ENCODE measurements around the gene ARSG. TPM values are rescaled to one million over a fixed set of nuclear protein-coding genes. Genes with fewer than 3 reads are reported as not detected.

Gene ARSG
- total and polyA plus RNA-seq, 2 of the 13 experiments (the other 11 are each of a cell fraction or from before 2014, with no cell fraction given): 3.7 to 15.2 TPM

DNA sequence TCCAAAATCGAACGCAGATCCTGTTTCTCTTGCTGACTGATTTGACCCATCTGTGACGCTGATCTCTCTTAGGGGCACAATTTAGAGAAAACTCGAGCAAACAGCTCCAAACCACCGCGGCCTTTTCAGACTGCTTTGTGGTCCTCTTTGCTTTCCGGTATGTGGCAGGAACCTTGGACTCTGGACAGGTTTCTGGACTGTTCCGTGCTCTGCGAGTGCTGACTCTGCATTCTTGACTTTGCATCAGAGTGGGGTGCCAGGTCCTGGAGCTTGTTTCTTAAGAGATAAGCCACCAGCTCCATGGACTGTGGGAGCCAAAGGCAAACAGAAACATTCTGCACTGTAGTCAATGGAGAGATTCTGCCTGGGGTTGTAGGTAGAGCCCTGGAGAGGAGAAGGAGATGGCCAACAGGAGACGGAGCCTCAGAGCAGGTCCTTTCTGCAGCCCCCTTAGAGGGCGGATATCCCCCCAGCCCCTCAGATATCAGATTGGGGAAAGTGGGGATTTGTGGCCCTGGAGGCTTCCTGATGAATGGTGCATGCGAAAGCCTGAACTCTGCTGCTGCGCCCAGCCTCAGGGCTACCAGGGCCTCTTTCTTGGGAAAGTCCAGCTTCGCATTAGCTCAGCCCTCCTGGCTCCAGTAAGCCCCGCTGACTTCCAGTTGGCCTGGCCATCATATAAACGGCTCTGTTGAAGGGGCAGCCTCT is 100.4 kb downstream of the ARSG start (continued):
- TF ChIP-seq, protein P1, sequence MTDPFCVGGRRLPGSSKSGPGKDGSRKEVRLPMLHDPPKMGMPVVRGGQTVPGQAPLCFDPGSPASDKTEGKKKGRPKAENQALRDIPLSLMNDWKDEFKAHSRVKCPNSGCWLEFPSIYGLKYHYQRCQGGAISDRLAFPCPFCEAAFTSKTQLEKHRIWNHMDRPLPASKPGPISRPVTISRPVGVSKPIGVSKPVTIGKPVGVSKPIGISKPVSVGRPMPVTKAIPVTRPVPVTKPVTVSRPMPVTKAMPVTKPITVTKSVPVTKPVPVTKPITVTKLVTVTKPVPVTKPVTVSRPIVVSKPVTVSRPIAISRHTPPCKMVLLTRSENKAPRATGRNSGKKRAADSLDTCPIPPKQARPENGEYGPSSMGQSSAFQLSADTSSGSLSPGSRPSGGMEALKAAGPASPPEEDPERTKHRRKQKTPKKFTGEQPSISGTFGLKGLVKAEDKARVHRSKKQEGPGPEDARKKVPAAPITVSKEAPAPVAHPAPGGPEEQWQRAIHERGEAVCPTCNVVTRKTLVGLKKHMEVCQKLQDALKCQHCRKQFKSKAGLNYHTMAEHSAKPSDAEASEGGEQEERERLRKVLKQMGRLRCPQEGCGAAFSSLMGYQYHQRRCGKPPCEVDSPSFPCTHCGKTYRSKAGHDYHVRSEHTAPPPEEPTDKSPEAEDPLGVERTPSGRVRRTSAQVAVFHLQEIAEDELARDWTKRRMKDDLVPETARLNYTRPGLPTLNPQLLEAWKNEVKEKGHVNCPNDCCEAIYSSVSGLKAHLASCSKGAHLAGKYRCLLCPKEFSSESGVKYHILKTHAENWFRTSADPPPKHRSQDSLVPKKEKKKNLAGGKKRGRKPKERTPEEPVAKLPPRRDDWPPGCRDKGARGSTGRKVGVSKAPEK (CRISPR knock-in tag; IDR thresholded peaks at IDR 0.05; ENCODE audit: borderline replicate concordance): 0 out of 2 replicates have a peak, but pooled peaks have one; percentile 37
- TF ChIP-seq, protein P2, sequence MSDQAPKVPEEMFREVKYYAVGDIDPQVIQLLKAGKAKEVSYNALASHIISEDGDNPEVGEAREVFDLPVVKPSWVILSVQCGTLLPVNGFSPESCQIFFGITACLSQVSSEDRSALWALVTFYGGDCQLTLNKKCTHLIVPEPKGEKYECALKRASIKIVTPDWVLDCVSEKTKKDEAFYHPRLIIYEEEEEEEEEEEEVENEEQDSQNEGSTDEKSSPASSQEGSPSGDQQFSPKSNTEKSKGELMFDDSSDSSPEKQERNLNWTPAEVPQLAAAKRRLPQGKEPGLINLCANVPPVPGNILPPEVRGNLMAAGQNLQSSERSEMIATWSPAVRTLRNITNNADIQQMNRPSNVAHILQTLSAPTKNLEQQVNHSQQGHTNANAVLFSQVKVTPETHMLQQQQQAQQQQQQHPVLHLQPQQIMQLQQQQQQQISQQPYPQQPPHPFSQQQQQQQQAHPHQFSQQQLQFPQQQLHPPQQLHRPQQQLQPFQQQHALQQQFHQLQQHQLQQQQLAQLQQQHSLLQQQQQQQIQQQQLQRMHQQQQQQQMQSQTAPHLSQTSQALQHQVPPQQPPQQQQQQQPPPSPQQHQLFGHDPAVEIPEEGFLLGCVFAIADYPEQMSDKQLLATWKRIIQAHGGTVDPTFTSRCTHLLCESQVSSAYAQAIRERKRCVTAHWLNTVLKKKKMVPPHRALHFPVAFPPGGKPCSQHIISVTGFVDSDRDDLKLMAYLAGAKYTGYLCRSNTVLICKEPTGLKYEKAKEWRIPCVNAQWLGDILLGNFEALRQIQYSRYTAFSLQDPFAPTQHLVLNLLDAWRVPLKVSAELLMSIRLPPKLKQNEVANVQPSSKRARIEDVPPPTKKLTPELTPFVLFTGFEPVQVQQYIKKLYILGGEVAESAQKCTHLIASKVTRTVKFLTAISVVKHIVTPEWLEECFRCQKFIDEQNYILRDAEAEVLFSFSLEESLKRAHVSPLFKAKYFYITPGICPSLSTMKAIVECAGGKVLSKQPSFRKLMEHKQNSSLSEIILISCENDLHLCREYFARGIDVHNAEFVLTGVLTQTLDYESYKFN (CRISPR knock-in tag; conservative IDR thresholded peaks at IDR 0.05): peak; percentile 89
- TF ChIP-seq, protein P3, sequence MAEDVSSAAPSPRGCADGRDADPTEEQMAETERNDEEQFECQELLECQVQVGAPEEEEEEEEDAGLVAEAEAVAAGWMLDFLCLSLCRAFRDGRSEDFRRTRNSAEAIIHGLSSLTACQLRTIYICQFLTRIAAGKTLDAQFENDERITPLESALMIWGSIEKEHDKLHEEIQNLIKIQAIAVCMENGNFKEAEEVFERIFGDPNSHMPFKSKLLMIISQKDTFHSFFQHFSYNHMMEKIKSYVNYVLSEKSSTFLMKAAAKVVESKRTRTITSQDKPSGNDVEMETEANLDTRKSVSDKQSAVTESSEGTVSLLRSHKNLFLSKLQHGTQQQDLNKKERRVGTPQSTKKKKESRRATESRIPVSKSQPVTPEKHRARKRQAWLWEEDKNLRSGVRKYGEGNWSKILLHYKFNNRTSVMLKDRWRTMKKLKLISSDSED (CRISPR knock-in tag; IDR thresholded peaks at IDR 0.05): no peak
- 0 out of 2 replicates have a peak, but pooled peaks have one; percentile 19 for TF ChIP-seq MIER2 (CRISPR knock-in tag; IDR thresholded peaks at IDR 0.05)
- TF ChIP-seq GLI4 (CRISPR knock-in tag; IDR thresholded peaks at IDR 0.05; ENCODE audit: borderline replicate concordance): 0 out of 2 replicates have a peak, but pooled peaks have one; percentile 35
- TF ChIP-seq ZBTB7B (CRISPR knock-in tag; IDR thresholded peaks at IDR 0.05): peak; percentile 72
- TF ChIP-seq ZSCAN31 (CRISPR knock-in tag; IDR thresholded peaks at IDR 0.05; ENCODE audit: low read depth): 0 out of 2 replicates have a peak, but pooled peaks have one; percentile 25
- TF ChIP-seq NFKBIZ (CRISPR knock-in tag; IDR thresholded peaks at IDR 0.05): 0 out of 2 replicates have a peak, but pooled peaks have one; percentile 70
- TF ChIP-seq ZNF772 (CRISPR knock-in tag; IDR thresholded peaks at IDR 0.05): 0 out of 2 replicates have a peak, but pooled peaks have one; percentile 57
- peak; percentile 68 for TF ChIP-seq YEATS2 (CRISPR knock-in tag; IDR thresholded peaks at IDR 0.05; ENCODE audit: borderline replicate concordance)
- no peak for TF ChIP-seq ZNF136 (CRISPR knock-in tag; IDR thresholded peaks at IDR 0.05; ENCODE audit: low read depth)
- TF ChIP-seq TBL1XR1 (IDR thresholded peaks at IDR 0.05; ENCODE audit: borderline replicate concordance, low read length, partially characterized antibody): peak; percentile 9
- no peak for TF ChIP-seq TCF7L2 (IDR thresholded peaks at IDR 0.05; ENCODE audit: low read depth, low read length)
- peak; percentile 24 for TF ChIP-seq SKI (IDR thresholded peaks at IDR 0.05; ENCODE audit: partially characterized antibody)
- TF ChIP-seq, protein P4, sequence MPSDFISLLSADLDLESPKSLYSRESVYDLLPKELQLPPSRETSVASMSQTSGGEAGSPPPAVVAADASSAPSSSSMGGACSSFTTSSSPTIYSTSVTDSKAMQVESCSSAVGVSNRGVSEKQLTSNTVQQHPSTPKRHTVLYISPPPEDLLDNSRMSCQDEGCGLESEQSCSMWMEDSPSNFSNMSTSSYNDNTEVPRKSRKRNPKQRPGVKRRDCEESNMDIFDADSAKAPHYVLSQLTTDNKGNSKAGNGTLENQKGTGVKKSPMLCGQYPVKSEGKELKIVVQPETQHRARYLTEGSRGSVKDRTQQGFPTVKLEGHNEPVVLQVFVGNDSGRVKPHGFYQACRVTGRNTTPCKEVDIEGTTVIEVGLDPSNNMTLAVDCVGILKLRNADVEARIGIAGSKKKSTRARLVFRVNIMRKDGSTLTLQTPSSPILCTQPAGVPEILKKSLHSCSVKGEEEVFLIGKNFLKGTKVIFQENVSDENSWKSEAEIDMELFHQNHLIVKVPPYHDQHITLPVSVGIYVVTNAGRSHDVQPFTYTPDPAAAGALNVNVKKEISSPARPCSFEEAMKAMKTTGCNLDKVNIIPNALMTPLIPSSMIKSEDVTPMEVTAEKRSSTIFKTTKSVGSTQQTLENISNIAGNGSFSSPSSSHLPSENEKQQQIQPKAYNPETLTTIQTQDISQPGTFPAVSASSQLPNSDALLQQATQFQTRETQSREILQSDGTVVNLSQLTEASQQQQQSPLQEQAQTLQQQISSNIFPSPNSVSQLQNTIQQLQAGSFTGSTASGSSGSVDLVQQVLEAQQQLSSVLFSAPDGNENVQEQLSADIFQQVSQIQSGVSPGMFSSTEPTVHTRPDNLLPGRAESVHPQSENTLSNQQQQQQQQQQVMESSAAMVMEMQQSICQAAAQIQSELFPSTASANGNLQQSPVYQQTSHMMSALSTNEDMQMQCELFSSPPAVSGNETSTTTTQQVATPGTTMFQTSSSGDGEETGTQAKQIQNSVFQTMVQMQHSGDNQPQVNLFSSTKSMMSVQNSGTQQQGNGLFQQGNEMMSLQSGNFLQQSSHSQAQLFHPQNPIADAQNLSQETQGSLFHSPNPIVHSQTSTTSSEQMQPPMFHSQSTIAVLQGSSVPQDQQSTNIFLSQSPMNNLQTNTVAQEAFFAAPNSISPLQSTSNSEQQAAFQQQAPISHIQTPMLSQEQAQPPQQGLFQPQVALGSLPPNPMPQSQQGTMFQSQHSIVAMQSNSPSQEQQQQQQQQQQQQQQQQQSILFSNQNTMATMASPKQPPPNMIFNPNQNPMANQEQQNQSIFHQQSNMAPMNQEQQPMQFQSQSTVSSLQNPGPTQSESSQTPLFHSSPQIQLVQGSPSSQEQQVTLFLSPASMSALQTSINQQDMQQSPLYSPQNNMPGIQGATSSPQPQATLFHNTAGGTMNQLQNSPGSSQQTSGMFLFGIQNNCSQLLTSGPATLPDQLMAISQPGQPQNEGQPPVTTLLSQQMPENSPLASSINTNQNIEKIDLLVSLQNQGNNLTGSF (CRISPR knock-in tag; IDR thresholded peaks at IDR 0.05): no peak
